ENCODE data around the gene TWF1. TPM values are rescaled to one million over a fixed set of nuclear protein-coding genes. Genes with fewer than 3 reads are reported as not detected.

The TWF1 gene
- total RNA-seq (2022; extraction: Qiagen RNA extraction; ENCODE audit: low read depth): 67.2 to 96.6 TPM (median 74.5 TPM) in 5 replicates

DNA sequence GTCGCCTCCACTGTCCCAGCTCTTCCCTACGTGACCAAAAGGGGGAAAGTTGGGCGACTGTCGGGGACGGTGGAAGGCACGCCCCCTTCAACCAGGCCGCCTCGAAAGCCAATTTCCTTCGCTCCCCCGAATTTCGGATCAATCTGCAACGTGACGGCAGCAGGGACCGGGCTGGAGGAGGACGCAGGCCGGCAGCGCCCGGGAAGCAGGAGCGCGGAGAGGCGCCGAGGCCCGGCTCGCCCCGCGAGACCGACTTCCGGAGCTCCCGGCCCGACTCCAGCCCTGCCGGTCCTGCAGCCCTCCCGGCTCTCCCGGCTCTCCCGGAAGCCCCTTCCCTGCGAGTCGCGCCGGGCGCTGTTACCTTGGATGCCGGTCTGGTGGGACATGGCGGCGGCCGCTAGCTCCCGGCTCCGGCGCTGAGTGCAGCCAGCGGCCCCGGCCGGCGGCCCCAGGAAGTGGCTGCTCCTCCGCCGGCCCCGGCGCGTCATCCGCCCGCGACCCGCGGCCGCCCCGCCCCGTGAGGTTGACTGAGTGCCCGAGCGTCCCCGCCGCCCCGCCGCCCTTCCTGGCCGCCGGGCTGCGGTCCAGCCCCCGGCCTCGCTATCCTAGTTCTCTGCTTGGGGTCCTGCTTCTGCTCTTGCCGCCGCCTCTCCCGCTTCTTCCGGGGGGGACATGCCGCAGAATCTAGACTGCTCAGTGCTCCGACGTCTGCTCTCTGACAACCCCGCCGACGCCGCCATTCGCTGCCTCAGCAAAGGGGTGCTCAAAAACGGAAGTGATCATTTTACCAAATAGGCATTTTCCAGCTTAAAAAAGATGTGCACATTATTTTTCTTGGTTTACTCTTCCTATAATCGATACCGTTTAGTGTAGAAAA, at the start of gene TWF1:
TSS of gene TWF1 (minus strand) at position 458 of the 877 bp plus-strand sequence. CDS start at position 386, 72 bp downstream.

DNA sequence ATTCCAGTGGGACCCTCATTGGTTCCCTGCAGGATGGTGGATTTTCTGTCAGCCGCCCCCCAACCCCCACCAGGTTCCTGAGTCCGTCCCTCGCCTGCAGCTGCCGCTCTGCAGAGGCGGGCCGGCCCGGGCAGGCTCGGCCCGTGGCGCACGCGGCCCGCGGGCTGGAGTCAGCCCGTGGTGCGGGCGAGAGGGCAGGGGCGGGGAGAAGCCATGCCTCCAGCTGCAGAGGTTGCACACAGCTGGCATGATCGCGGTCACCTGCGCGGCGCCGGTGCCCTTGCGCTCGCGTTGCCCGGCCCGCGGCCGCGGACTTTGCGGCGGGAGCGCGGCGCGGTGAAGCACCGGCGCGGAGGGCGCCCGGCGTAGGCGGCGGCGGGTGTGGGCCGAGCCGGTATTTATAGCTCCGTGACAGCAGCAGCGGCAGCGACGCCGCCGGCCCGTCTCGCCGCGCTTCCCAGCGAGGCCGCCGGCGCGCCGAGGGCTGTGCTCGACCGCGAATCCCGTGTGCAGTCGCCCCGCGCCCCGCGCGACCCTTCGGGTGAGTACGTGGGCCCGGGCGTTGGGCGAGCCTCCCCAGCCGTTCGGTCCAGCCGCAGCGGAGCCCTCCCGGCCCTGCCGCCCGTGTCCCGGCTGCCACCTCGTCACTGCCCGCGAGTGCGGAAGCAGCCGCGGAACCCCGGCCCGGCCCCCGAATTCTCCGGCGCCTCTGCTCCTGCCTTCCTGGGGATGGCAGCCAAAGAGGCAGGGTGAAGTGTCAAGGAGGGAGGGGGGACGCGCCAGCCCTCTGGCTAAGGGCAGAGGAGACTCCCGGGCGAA, 29.7 kb upstream of the TWF1 start, which contains the start of gene TMEM117:
TSS of gene TMEM117 (plus strand) at position 426 of the 819 bp plus-strand sequence.

DNA sequence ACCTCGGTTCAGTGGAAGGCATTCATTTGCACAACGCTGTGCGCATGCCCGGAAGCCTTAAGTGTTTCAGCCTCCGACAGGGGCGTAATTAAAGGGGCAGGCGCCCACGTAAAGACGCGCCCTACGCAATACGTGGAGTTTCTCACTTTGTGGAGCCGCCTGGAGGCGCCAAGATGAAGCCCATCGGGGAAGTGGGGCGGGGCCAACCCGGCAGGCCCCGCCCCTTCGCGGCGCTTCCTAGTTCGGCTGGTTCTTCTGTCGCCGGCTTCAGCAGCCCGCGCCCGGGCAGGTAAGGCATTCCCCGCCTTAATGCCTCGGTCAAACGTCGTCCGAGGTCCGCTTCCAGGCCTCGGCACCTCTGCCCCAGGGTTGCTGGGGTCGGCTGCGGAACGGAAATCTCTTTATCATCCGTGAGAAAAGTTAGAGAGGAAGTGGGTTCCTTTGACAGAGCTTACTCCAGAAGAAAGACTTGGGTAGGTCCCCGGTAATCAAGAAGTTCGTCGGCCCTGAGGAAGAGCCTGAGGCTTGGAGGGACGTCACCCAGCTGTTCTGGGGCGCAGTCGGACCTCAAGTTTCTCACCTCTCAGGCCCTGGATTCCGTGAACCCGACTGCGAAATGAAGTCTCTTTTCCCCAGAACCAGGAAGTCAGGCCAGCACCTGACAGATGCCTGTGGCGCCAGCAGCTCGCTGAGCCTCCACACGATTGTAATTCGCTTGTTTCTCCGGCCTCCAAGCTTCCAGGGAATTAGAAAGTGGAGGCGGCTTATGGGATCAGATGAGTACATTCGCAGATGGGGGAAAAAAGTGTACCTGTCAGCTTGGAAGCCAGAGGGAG, 47.2 kb downstream of the TWF1 start, which contains the start of the genes IRAK4 and PUS7L:
TSS of gene IRAK4 (plus strand) at position 224 of the 836 bp plus-strand sequence. CDS start 9,161 bp downstream, outside the sequence.
TSS of gene PUS7L (minus strand) at position 63 of the 836 bp plus-strand sequence. CDS start 3,545 bp downstream, outside the sequence.

Other genes starting within 250 kb of the TWF1 start
- 2.6 to 5.5 TPM (median 3.7 TPM) in 5 replicates for gene PUS7L, start 47.5 kb downstream of the TWF1 start, total RNA-seq (2022; extraction: Qiagen RNA extraction; ENCODE audit: low read depth)
- 3.5 to 5.3 TPM (median 4.5 TPM) in 5 replicates for gene IRAK4, start 47.4 kb downstream of the TWF1 start, total RNA-seq (2022; extraction: Qiagen RNA extraction; ENCODE audit: low read depth)
- 1.5 to 2.8 TPM (median 2.6 TPM) in 5 replicates for gene TMEM117, start 29.8 kb upstream of the TWF1 start, total RNA-seq (2022; extraction: Qiagen RNA extraction; ENCODE audit: low read depth)

All from A549 treated with CpdA at 1 μM for 4 hours (cell line).